NK-92 (cell line): Measurements from ENCODE around the gene DMTF1.

Source experiments
- DNase-seq: peaks from one replicate; lab custom pipeline; 2025; ENCODE audit not compliant: unreplicated experiment; lab: John Stamatoyannopoulos, UW

The DMTF1 gene

GRCh38 chr7:87144173-87144657 is 8.0 kb upstream of the DMTF1 start:
- DNase-seq: no peak

GRCh38 chr7:87146740-87147386 is 5.4 kb upstream of the DMTF1 start:
- no peak for DNase-seq

DNA sequence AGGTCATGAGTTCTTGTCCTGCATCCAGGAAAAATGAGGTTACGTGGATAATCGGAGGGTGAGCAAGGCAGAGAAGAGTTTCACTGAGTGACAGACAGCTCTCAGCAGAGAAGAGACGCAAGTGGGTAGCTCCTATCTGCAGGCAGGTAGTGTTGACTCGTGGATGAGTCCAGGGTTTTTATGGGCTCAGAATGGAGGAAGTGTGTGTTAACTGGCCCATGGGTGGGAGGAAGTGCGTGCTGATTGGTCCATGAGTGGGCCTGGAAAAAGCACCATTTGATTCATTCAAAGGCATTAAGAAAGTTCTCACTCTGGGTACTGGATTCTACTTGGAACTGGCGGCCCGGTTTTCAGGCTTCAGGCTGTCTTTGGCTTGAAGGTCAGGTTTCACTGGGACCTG is 4.8 kb upstream of the DMTF1 start:
- no peak for DNase-seq

DNA sequence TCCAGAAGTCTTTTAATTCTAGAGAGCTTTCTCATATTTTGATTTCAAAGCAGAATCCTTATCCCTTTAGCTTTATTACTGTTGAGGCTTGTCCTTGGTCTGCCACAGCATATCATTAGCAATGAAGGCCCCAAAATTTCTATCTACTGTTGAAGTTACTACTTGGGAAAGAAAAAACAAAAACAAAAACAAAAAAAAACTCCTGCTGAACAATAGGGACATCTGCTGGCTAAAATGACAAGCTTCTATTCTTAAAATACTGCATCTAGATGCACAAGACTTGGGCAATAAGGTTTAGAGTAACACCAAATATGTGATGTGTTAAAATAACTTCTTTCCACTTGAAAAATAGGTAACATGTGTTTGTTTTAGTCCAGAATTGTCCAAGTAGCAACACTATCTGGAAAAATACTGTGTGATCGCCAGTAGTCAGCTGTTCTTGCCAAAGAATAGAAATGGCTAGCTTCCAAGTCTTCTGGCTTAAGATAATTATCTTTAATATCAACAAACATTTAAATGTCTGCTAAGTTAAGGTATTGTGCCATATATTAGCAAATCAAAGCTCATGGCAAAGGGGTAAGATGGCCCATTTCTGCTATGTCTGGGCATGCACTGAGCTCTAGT is 3.8 kb upstream of the DMTF1 start:
- DNase-seq: no peak

GRCh38 chr7:87151002-87151728 is 1.1 kb upstream of the DMTF1 start:
- no peak for DNase-seq

GRCh38 chr7:87151729-87152111 is 533 bp upstream of the DMTF1 start:
- no peak for DNase-seq

GRCh38 chr7:87152897-87153641 is 816 bp downstream of the DMTF1 start:
- no peak for DNase-seq

DNA sequence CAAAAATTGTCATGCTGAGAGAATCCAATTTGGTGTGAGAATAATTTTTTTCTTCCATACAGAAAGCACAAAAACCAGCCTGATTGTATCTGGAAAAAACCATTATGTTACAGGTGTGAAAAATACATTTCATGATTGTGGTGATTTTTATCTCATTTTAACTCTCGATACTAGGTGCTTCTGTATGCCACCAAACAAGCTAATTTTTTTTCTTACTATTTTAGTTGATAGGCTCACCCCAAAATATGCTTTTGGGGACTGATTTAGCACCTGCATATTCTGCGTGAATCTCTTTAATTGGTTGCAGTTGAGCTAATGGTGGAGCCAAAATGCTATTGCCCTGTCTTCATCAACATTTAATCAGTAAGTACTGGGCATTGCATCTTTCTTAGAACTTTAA is 1.9 kb downstream of the DMTF1 start:
- DNase-seq: no peak

- DNase-seq: no peak
These were observed 2.3 kb downstream of the DMTF1 start for GRCh38 chr7:87154569-87154968.

DNA sequence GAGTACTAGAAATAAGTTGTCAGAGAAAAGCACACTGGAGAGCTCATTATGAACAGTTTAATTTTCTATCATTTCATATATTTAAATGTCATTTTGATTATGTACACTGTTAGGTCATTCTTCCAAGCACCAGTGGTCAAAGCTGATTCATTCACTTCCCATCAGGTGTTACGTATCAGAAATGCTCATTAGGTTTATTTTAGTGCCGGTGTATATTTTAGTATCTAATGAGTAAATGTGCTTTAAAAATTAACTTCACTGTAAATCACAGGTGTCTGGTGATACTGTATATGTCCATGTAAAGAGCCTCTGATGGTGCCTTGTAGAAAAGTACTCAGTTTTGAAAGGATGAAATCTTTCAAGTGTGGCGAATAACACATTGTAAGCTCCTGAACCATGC is 3.5 kb downstream of the DMTF1 start:
- no peak for DNase-seq

- no peak for DNase-seq
These were observed 4.5 kb downstream of the DMTF1 start for GRCh38 chr7:87156709-87157108.

- no peak for DNase-seq
These were observed 7.3 kb downstream of the DMTF1 start for GRCh38 chr7:87159538-87159937.

GRCh38 chr7:87164433-87164832 is 12.2 kb downstream of the DMTF1 start:
- no peak for DNase-seq

DNA sequence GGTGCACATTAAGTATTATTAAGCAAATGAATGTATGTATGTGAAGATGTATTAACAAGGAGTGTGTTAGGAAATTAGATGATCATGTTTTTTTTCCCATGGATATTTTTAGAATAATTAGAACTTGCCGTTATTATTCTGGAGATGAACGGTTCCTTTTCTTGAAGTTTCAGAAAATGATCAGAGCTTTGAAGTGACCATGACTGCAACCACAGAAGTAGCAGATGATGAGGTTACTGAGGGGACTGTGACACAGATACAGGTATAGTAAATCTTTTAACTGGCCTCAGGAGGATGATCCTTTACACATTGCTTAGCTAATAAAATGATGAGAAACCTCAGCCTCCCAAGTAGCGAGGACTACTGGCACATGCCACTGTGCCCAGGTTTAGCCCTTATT is 18.6 kb downstream of the DMTF1 start:
- no peak for DNase-seq

DNA sequence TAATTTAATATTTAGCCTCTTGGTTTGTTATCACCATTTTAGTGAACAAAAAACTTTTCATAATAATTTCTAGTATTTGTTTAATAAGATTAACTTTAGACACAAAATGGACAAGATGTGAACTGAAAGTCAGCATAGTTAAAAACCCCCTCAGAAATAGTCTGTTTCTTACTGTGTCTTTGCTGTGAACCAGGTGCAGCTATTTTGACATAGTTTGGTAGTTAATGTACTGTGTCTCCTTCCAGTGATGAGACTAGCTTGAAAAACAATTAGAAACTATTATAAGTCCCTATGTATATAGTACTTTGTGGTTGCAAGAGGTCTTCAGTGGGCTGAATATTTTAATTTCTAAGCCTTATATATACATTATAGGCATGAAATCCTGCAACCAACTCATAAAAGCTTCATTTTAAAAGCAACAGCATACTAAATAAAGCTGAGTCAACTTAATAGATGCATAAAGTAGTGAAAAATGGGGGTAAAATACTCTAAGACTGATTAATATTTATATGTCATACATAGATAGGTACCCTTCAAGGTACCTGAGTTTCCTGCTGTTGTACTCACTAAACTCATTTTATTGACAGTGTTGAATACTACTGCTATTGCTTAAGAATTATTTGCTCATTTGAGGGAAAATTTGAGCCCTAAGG is 19.2 kb downstream of the DMTF1 start:
- no peak for DNase-seq

- no peak for DNase-seq
These were observed 21.2 kb downstream of the DMTF1 start for GRCh38 chr7:87173471-87173870.

DNA sequence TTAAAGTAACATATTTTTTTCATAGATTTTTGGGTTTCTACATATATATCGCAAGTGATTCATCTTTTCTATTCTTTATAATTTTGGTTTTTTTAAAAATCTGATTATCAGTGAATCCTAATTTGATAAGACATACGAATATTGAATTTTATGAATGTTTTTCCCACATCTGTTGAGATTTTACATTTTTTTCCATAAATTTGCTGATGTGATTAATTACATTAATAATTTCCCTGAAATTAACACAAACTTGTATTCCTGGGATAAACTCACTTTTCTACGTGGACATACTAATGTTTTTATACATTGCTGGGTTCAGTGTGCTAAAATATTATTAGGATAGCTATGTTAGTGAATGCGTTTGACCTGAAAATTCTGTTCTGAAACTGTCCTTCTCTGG is 26.1 kb downstream of the DMTF1 start:
- DNase-seq: no peak

DNA sequence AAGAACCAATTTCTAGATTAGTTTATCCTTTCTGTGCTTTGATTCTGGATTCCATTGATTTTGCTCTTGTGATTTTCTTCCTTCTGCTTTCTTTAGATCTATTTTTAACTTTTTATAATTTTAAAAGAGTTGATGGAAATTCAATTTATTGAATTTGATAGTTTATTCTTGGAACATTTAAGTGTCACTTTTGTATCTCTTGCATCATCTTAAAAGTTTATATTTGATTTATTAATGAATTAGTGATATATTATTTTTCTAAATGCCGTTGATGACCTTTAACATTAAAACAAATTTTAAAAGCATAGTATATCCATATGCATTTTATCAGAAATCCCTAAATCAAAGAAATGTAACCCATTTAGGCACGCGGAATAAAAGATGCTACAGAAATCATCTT is 26.9 kb downstream of the DMTF1 start:
- no peak for DNase-seq

GRCh38 chr7:87187120-87187519 is 34.9 kb downstream of the DMTF1 start:
- DNase-seq: no peak

DNA sequence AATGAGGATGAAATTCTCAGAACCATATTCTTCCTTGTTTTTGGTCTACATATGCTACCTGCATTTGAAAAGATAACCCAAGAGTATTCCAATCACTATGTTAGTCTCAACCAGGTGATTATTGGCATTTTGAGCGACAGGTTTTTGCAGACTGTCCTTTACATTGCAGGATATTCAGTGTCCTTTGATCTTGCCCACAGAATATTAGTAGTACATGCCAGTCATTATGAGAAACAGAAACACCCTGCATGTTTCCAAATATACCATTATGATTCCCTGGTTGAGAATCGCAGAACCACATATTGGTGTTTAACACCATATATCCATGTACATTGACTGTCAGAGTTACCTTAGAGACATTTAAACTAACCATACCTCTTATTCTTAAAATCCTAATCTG is 36.7 kb downstream of the DMTF1 start:
- DNase-seq: no peak

DNA sequence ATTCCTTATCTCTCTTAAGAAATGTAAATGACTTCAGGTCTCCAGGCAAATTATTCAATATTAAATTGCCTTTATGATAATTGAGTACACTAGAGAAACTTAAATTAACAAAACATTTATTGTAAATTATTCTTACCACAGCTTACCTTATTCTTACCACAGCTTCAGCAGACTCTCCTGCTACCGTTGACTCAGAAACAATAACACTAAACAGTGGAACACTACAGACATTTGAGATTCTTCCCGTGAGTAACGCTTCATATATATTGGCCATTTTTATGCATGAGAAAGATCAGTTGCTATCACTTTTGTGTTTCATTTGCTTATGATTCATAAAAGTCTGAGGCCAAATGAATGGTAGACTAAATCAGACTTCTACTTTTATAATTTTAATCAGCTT is 38.5 kb downstream of the DMTF1 start:
- DNase-seq: no peak
